Body of pancreas (tissue), 4 donors: ENCODE measurements around the gene FAM72D. TPM values are rescaled to one million over a fixed set of nuclear protein-coding genes. Genes with fewer than 3 reads are reported as not detected.
"Not testable (repeated sequence)": the region's sequence is repeated elsewhere in the genome, so short reads cannot be mapped to it uniquely, and the experiment has no call there.

Experiments used
- ATAC-seq: fragments of 150-250 bp; one replicate; pipeline ENCODE4 v1.9.1; 2016
- DNase-seq, 4 donors: peaks; one replicate each; pipeline ENCODE4 v3.0.0-alpha.2; 2019
- H3K27ac ChIP-seq, 4 donors: fragments of 200-600 bp; sonication (generic); 1 replicate in 3 of 4; 2 replicates in 1 of 4; pipeline versions ENCODE4 v1.5.1 to v1.6.1; 2016 to 2019; ENCODE audit warnings: mild to moderate bottlenecking in 1 of 4, mixed read lengths in 1 of 4, moderate library complexity in 1 of 4
- H3K27me3 ChIP-seq, 2 donors: fragments of 200-600 bp; sonication (generic); one replicate each; pipeline ENCODE4 v1.6.0; 2016; ENCODE audit warnings: mild to moderate bottlenecking in 1 of 2
- H3K36me3 ChIP-seq, 2 donors: fragments of 200-600 bp; sonication (generic); replicated peaks in 1 of 2; 2 replicates each; pipeline ENCODE4 v1.5.1; 2016; ENCODE audit warnings: low read depth in 2 of 2; ENCODE audit not compliant: insufficient read depth in 1 of 2
- H3K4me1 ChIP-seq: fragments of 200-600 bp; sonication (generic); one replicate; pipeline ENCODE4 v1.6.0; 2016
- H3K4me3 ChIP-seq, 2 donors: fragments of 200-600 bp; sonication (generic); 1 replicate in 1 of 2; 2 replicates in 1 of 2; pipeline ENCODE4 v1.5.1; 2016 to 2019
- H3K9me3 ChIP-seq, 3 donors: fragments of 200-600 bp; sonication (generic); 1 replicate in 2 of 3; 2 replicates in 1 of 3; pipeline ENCODE4 v1.5.1; 2016
- WGBS, 2 donors: methylation state at CpG; one replicate each; pipeline ENCODE4 v1.1.5; 2017; 5-methylcytosine and 5-hydroxymethylcytosine counted together
- intact Hi-C: fragments of 100-400 bp; cut with DNase I; formaldehyde crosslinking; loops from one replicate; pipeline ENCODE4 v1.15.1; 2023
- total RNA-seq, 2 donors: library from RNA; depleted of rRNA; stranded (reverse); fragments of >200 nt; gene quantifications; one replicate each; pipeline ENCODE4 v1.1.0, GENCODE V29; 2016

Gene FAM72D
- total RNA-seq, 2 donors from 2014 or later, result not detected

DNA sequence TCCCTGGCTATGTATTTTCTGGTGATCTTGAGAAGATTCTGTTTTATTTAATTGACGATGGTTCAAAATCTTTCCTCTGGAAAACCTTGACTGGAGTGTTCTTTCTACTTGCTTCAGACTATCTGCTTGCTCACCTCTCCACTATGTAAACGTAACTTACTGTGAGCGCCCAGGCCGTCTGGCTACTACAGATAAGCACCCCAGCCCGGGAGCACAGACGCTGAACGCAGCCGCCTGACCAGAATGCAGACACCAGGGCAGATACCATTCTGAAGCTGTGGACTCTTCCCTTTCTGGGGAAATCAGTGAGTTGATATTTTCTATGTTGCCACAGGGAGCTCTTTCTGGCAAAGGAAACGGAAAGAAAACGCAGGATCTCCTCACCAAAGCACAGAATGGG lies 29.3 kb upstream of the FAM72D start:
- H3K27ac ChIP-seq, H3K27me3 ChIP-seq, H3K36me3 ChIP-seq, H3K4me1 ChIP-seq, H3K4me3 ChIP-seq, DNase-seq, ATAC-seq, H3K9me3 ChIP-seq, intact Hi-C loops: not testable (repeated sequence)
- WGBS, 2 donors, result no CpG with 5 or more reads among the region's 10 CpGs

DNA sequence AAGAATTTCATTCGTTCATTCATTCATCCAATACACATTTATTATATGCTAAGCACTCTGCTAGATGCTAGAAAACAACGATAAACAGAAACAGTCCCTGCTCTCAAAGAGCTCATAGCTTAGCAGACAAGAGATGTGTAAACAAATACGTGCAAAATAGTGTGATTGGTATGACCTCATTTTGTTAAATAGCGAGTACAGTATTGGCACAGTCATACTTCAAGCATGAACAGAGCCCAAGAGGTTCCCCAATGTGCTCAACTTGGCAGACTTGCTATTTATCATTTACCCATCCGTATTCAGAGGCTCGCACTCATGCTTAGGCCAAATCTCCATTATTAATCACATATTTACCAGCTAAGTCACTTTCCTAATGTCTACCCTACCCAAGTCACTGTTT lies 24.2 kb upstream of the FAM72D start:
- H3K27ac ChIP-seq, DNase-seq, H3K27me3 ChIP-seq, H3K36me3 ChIP-seq, ATAC-seq, H3K9me3 ChIP-seq, H3K4me1 ChIP-seq, intact Hi-C loops, H3K4me3 ChIP-seq: not testable (repeated sequence)
- WGBS, 2 donors, result no CpG with 5 or more reads among the region's 6 CpGs

DNA sequence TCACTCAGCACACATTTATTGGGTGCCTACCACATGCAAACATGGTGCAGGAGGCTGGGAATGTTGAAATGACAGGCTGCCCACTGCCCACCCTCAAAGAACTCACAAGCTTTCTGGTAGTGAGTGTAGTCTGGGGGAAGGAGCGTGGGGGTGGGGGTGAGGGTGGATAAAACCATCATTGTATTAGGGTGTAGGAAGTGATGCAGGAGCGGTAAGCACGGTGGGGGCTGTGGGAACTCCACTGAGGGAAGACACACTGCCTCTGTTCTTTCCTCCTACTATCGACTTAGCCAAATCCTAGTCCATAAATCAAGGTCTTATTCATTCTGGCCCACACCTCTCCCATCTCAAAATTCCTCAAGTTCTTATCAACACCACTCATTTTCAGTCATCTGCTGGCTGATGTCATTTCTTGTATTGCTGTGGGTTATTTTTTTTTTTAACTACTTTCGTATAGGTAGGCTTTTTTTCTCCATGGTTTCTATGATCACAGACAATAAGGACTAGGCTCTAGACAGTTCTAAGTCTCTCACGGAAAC lies 21.7 kb upstream of the FAM72D start:
- H3K4me3 ChIP-seq, ATAC-seq, DNase-seq, H3K27ac ChIP-seq, intact Hi-C loops, H3K27me3 ChIP-seq, H3K36me3 ChIP-seq, H3K9me3 ChIP-seq, H3K4me1 ChIP-seq: not testable (repeated sequence)
- 82% methylated on average over 3 of the region's 6 CpGs; no CpG with 5 or more reads in 1 of the 2 donors for WGBS, 2 donors

DNA sequence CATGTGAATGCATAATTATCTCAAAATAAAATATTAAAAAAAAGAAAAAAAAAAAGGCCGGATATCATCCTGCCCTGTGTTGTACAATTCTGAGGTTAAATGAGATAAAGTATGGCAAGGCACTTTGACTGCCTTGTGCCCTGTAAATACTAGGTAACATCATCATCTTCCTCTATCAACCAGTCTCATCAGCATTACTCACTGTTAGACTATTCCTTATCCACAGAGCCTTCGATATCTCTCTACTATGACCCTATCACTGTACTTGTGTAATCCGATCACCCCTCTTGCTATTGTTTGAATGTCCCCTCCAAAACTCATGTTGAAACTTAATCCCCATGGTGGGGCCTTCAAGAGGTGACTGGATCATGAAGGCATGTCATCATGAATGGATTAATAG lies 18.9 kb upstream of the FAM72D start:
- H3K36me3 ChIP-seq, H3K9me3 ChIP-seq, H3K4me1 ChIP-seq, DNase-seq, H3K4me3 ChIP-seq, H3K27ac ChIP-seq, ATAC-seq, H3K27me3 ChIP-seq, intact Hi-C loops: not testable (repeated sequence)
- WGBS, 2 donors, result no CpG with 5 or more reads among the region's 3 CpGs

DNA sequence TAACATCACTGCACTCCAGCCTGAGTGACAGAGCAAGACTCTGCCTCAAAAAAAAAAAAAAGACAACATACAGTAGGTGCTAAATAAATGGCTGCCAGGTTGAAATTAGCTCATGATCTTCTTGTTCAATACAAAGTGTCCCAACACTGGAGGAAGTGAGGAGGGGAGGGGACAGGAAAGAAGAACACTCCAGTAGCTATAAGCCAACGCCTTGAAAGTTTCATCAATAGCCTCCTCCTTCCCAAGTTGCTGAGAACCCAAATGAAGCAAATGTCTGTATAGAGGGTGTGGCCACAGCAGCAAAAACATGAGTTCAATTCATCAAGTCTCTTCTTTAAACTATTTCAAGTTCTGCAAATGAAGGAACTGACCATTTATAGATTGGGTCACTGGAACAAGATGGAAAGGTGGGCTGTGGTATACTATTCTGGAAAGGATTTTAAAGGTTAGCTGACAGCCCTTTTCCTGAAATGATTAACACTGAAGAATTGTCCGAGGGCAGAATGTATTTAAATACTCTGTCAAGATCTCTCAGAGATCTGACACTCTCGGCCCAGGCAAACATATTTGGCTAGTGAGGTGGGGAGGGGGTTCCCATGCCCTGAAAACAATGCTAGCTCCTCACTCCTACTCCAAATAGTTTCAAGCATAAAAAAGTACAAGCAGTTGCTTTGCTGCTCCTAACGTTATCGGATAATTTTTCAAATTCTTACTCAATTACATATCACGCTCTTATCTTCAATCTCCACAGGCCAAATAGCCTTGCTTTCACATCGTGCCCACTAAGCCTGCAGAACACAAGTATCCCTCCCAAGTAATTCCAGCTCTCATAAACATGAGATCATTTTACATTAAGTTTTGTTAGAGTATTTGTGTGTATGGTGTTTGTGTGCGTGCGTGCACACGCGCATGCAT lies 17.6 kb upstream of the FAM72D start:
- H3K27ac ChIP-seq, H3K4me1 ChIP-seq, H3K27me3 ChIP-seq, H3K4me3 ChIP-seq, H3K36me3 ChIP-seq, intact Hi-C loops, H3K9me3 ChIP-seq, DNase-seq: not testable (repeated sequence)
- ATAC-seq, result peak; percentile 87
- WGBS, 2 donors, result no CpG with 5 or more reads among the region's 11 CpGs

DNA sequence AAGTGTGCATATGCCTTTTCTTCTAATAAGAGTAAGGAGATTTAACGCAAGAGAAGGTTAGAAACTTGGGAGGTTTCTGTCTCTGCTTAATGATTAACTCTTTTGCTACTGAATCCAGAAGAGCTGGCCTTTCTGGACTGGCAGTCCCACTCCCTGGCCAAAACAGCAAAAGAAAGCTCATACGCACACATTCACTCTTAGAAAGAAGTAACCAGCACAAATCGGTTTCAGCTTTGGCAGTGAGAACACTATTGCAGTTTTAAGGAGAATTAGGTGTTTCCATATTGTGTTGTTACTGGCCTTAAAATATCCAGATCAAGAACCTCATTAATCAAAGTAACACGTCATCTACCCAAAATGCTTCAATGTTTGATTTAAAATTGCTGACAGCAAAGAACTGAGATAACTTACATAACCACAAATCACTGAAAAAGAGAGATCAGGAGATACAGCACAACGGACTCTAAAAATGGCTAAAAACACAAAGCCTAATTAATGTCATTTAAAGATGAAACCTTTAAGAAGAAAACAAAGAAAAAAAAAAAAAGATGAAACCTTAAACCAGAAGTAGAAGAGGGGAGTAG lies 16.9 kb upstream of the FAM72D start:
- H3K4me1 ChIP-seq, DNase-seq: not testable (repeated sequence)
- no CpG with 5 or more reads among the region's 5 CpGs for WGBS, 2 donors

DNA sequence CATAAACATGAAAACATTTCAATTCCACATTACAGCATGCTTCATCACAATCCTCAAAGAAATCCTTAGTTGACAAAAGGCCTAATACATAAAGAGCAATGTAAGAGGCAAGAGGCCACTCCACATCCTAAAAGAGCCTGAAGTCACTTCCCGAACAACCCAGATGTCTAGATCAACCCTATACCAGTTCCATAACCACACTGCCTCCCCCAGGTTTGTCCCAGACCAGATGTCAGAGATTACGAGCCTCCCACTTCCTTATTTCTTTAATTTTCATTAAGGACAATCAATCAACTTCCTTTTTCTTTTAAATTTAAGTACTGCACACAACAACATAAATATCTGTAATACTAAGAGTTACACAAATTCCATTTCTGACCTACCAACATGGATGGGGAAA lies 16.0 kb upstream of the FAM72D start:
- 86% methylated on average over 2 of the region's 2 CpGs; no CpG with 5 or more reads in 1 of the 2 donors for WGBS, 2 donors
- H3K9me3 ChIP-seq, H3K36me3 ChIP-seq, ATAC-seq, H3K4me1 ChIP-seq, DNase-seq, H3K27ac ChIP-seq, H3K4me3 ChIP-seq, intact Hi-C loops, H3K27me3 ChIP-seq: not testable (repeated sequence)

More for the DNA sequence above, 16.9 kb upstream of the FAM72D start:
- H3K27ac ChIP-seq, H3K36me3 ChIP-seq, H3K27me3 ChIP-seq, H3K9me3 ChIP-seq, H3K4me3 ChIP-seq, intact Hi-C loops: not testable (repeated sequence)
- peak; percentile 73 for ATAC-seq

DNA sequence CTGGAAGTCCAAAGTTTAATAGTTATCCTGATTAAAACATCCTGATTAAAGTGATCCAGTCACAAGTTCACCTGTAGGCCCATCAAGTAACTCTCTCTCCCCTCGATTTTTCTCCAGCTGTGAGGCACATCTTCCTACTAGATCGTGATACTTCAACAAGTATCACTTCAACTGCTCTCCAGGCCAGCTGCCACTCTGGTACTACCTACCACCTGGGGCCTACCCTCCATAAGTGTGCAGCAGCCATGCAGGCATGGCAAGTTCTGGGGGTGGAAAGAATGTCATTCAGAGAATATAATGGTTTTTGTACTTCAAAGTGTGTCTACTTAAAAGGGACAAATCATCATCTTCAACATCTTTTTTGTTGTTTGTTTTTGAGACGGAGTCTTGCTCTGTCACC lies 15.6 kb upstream of the FAM72D start:
- H3K27me3 ChIP-seq, H3K4me3 ChIP-seq, H3K27ac ChIP-seq, H3K4me1 ChIP-seq, ATAC-seq, intact Hi-C loops, DNase-seq, H3K9me3 ChIP-seq, H3K36me3 ChIP-seq: not testable (repeated sequence)
- WGBS, 2 donors, result 96% methylated on average over 2 of the region's 3 CpGs; no CpG with 5 or more reads in 1 of the 2 donors

DNA sequence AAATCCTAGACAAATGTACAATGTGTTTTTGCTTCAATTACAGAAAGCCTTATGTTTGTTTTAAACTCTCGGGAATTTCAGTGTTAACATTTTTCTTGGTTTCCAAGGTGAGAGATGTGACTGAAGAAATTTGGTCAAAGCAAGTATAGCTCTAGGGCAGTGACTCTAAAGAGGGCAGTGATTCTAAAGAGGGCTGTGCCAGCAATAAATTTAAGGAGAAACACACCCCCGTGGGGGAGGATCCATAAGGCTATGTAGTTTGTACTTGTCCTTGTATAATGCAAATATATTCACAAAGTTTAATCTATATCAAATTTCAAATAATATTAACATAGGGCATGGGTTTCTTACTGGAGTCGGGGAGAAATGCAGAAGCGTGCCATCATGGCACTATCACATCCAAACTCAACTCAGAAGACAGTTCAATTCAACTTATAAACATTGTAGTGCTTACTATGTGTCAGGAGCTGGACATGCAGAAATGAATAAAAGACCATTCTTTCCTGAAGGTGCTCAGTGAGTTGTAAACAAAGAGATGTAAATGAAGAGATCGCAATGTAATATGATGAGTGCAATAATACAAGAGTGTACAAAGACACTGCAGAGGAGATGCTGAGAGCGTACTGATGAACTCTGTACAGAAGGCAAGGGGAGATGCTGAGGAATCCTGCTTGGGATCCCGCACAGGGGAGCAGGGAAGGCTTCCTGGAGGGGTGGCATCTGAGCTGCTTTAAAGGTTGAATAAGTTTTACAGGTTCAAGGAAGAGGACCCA lies 13.1 kb upstream of the FAM72D start:
- H3K27me3 ChIP-seq, H3K4me3 ChIP-seq, intact Hi-C loops, H3K4me1 ChIP-seq, H3K27ac ChIP-seq, DNase-seq, ATAC-seq, H3K9me3 ChIP-seq, H3K36me3 ChIP-seq: not testable (repeated sequence)
- WGBS, 2 donors, result 85% methylated on average over 4 of the region's 7 CpGs; no CpG with 5 or more reads in 1 of the 2 donors

DNA sequence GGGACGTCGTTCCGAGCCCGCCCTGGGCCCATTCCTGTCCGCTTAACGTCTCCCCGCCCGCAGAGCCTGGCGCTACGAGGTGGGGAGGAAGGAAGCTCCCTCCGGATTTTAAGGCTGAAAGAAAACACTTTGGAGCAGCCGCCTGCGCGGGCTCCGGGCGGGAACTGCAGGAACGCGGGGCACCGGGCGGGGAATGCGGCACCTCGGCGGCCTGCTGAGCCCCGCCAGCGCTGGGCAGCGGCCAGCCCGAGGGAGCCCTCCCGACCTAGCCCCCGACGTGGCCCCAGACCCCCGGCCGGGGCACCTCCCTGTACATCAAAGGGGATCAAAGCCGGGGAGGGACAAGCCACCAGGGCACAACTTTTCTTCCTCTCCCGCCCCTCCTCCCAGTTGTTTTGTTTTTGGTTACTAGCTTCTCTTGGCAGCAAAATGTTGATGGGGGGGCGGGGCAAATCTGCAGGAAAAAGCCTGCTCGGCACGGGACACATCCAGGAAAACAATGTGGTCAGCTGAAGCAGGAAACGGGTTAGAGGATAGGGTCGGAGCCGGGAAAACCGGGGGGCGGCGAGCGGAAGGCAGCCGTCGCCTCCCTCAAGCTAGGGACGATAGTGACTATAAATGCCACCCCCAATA lies 2.1 kb upstream of the FAM72D start:
- WGBS, 2 donors, result no CpG with 5 or more reads among the region's 47 CpGs
- H3K36me3 ChIP-seq, ATAC-seq, intact Hi-C loops, H3K27me3 ChIP-seq, H3K4me1 ChIP-seq, H3K9me3 ChIP-seq, H3K4me3 ChIP-seq: not testable (repeated sequence)
- peak in 3 of 4 donors; percentile 55 to 67 (median 59) for DNase-seq
- peak overlapping the region in 2 of 4 donors; percentile 21 to 40 for H3K27ac ChIP-seq
